Dendritic cell treated with granulocyte-macrophage colony-stimulating factor and Interleukin-4, amounts not matched to agents 40 ng/mL and 50 ng/mL, for 4 days (primary cell): ENCODE data around the gene AGXT2.

Experiments
- H3K27ac Mint-ChIP-seq: one replicate; pipeline ENCODE4 v1.8.0; 2022; ENCODE audit warnings: mild to moderate bottlenecking, mixed read lengths
- H3K27me3 Mint-ChIP-seq: one replicate; pipeline ENCODE4 v1.8.0; 2022; ENCODE audit warnings: mild to moderate bottlenecking, mixed read lengths
- H3K36me3 Mint-ChIP-seq: one replicate; pipeline ENCODE4 v1.8.0; 2022; ENCODE audit warnings: low read depth, mixed read lengths
- H3K4me1 Mint-ChIP-seq: one replicate; pipeline ENCODE4 v1.8.0; 2022; ENCODE audit warnings: low read depth, mixed read lengths
- H3K4me3 Mint-ChIP-seq: one replicate; pipeline ENCODE4 v1.8.0; 2022; ENCODE audit warnings: mild to moderate bottlenecking, moderate library complexity, mixed read lengths
- H3K9me3 Mint-ChIP-seq: one replicate; pipeline ENCODE4 v1.8.0; 2022; ENCODE audit warnings: mixed read lengths
- intact Hi-C: fragments of 100-400 bp; cut with micrococcal nuclease; formaldehyde crosslinking; loops from one replicate; pipeline ENCODE4 v1.15.0; 2022

The AGXT2 gene

DNA sequence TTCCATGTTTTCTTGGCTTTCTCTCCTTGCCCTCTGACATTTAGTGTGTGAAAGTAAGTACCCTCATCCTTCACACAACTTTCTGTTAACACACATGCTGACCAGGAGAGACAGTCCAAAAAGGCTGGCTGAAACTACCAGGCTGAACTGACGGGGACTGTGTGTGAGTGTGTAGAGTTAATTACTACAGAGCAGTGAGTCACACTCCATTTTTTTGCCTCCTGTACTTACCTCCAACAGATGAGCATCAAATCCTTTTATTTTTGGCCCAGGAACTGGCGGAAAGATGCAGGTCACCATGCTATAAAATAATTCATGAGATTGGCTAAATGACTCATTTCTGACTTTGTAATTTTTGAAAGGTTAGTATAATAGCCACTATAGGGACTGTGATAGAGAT lies 20.2 kb upstream of the AGXT2 start:
- intact Hi-C loops: no loop called here
- Mint-ChIP-seq H3K27ac (no peak overlapping the region), H3K9me3 (no peaks in the 10 kb centered on the region), H3K36me3 (peaks cover 5% of the 10 kb centered on the region), H3K27me3 (no peaks in the 10 kb centered on the region), H3K4me1 (peaks cover 14% of the 10 kb centered on the region), H3K4me3 (no peak overlapping the region)

DNA sequence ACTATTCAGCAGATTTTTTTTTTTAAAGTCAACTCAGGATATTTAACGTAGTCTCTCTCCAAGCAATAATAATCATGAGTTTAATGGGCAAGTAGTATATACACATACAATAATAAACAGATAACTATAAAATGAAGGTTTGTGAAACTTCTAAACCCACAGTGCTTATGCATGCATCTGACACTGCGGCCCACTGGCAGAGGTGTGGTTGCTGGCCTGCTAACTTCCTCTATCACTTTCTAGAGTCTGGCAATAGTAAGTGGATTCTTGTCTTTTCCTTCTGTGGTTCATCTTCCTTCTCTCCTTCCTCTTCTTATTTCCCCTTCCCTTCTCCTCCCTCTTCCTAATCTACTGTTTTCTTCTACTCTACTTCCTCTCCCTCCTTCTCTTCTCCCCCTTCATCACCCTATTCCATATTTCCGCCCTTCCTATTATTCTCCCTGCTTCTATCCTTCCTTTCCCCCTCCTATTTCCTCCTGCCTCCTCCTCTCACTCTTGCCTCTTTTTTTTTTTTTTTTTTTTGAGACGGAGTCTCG lies 18.6 kb upstream of the AGXT2 start:
- Mint-ChIP-seq H3K4me3 (no peak overlapping the region), H3K9me3 (no peaks in the 10 kb centered on the region), H3K27ac (no peak overlapping the region), H3K27me3 (no peaks in the 10 kb centered on the region), H3K4me1 (peaks cover 14% of the 10 kb centered on the region), H3K36me3 (peaks cover 5% of the 10 kb centered on the region)
- intact Hi-C loops: no loop called here

DNA sequence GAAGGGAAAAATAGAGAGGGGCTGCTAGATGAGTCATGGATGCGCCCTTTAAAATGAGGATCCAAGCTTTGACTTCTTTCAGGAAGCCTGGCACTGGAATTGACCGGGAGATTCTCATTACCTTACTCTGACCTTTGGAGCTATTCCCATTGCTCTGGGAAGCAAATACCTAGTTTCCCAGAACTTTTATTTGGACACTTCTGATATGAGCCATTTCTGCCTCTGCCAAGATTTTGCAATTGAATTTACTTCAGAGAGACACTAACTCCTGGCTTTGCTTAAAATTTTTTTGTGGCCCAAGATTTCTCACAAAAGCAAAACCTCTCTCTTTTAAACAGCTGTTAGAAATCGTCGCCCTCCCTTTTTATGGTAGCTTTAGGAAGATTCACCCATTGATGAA lies 15.7 kb upstream of the AGXT2 start:
- no peaks in the 10 kb centered on the region for H3K27me3 Mint-ChIP-seq
- H3K27ac Mint-ChIP-seq: no peak overlapping the region
- H3K4me1 Mint-ChIP-seq: peaks cover 14% of the 10 kb centered on the region
- H3K4me3 Mint-ChIP-seq: no peak overlapping the region
- H3K36me3 Mint-ChIP-seq: peaks cover 5% of the 10 kb centered on the region
- intact Hi-C loops: no loop called here
- no peaks in the 10 kb centered on the region for H3K9me3 Mint-ChIP-seq

DNA sequence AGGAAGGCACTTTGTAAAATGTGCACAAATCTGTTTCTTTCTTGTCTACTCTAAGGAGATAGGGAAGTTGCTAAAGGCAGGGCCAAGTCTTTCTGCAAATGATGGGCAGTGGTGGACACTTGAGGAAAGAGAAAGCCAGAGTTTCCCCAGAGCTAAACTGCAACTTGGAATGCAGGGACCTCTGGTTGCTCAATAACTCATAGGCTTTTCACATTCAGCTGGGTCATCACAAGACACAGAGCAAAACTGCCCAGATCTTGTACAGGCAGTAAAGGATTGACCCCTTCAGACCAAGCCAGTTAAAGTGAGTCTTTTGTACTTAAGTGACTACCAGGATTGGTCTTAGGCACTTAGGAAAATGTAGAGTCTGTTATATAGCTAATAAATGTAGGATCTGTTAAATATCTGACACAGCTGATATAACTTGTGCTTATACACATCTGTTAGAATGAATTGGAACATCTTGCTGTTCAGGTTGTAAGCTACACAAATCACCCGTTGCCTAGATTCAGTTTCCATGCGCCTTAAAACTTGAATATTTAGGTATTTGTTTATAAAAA lies 13.5 kb upstream of the AGXT2 start:
- H3K36me3 Mint-ChIP-seq: peaks cover 5% of the 10 kb centered on the region
- no peak overlapping the region for H3K27ac Mint-ChIP-seq
- H3K4me1 Mint-ChIP-seq: peaks cover 10% of the 10 kb centered on the region
- intact Hi-C loops: no loop called here
- H3K9me3 Mint-ChIP-seq: no peaks in the 10 kb centered on the region
- no peaks in the 10 kb centered on the region for H3K27me3 Mint-ChIP-seq
- no peak overlapping the region for H3K4me3 Mint-ChIP-seq

DNA sequence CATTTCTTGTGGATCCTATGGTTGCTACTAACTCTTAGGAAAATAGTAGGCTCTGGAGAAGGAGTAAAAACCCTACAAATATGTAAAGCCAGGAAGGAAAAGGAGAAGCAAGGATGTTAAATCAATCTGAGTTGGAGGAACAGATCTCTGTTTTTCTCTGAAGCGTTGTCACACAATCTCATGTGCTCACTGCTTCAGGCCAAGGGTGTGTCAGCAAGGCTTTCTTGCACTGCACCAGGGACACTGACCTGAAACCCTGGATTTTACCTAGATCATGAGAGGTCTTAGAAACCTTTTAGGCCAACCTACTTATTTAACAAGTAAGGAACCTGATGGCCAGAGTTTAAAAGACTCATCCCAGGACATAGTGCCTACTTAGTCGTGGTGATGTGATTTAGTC lies 12.5 kb upstream of the AGXT2 start:
- H3K27me3 Mint-ChIP-seq: no peaks in the 10 kb centered on the region
- no peaks in the 10 kb centered on the region for H3K9me3 Mint-ChIP-seq
- intact Hi-C loops: no loop called here
- peaks cover 5% of the 10 kb centered on the region for H3K36me3 Mint-ChIP-seq
- no peaks in the 10 kb centered on the region for H3K4me1 Mint-ChIP-seq
- H3K4me3 Mint-ChIP-seq: no peak overlapping the region
- no peak overlapping the region for H3K27ac Mint-ChIP-seq

DNA sequence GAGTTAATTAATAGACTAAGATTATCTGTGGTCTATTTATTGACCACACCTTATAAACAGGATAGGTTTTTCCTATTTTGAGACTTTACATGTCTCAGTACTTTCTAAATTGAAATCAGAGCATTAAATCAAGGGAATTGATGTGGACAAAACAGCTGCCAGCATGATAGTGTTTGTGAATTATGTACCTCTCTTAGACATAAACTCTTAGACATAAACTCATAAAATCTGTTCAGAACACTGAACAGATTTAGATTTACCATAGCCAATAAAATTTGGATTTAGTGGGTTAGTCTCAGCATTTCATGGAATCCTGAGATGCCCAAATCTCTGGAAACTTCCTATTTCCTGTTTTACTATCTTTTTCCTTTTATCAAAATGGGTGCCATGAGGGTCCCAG lies 11.5 kb upstream of the AGXT2 start:
- no peak overlapping the region for H3K27ac Mint-ChIP-seq
- no peaks in the 10 kb centered on the region for H3K9me3 Mint-ChIP-seq
- peaks cover 5% of the 10 kb centered on the region for H3K36me3 Mint-ChIP-seq
- no peaks in the 10 kb centered on the region for H3K4me1 Mint-ChIP-seq
- H3K4me3 Mint-ChIP-seq: no peak overlapping the region
- H3K27me3 Mint-ChIP-seq: no peaks in the 10 kb centered on the region
- intact Hi-C loops: no loop called here

DNA sequence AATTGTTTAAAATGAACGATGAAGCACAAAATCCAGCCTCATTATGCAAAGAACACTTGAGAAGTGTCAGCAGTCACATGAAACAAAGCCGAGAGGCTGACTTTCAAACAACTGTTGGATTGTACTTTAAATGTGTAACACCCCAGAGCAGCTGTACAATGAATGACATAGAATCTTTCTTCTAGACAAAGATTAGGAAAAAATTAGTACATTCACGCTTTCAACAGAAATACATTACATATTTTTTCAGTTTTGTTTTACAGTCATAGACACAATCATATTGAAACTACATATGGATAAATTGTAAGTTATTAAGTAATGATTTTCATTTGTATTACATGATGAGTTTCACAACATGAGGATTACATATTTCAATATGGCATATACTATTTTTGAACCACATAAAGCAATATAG lies 10.6 kb upstream of the AGXT2 start:
- H3K27me3 Mint-ChIP-seq: no peaks in the 10 kb centered on the region

DNA sequence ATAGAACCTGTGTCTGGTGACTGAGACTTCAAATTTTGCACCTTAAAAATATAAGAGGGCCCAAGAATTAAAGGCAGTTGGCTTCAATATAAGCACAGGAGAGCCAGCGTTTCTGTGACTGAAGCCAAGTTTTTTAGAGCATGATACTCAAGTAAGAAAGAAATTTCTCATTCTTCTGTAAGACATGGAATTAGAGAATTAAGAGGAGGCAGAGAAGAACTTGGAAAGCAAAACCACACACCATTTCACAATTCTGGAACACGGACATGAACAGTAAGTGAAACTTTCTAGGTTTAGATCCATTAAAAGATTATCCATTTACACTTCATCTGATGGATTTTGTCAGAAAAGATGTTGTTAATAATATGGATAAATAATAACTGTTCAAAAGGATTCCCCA lies 8.9 kb upstream of the AGXT2 start:
- intact Hi-C loops: no loop called here
- no peaks in the 10 kb centered on the region for H3K27me3 Mint-ChIP-seq
- no peak overlapping the region for H3K27ac Mint-ChIP-seq
- no peak overlapping the region for H3K4me3 Mint-ChIP-seq
- H3K4me1 Mint-ChIP-seq: no peaks in the 10 kb centered on the region
- no peaks in the 10 kb centered on the region for H3K36me3 Mint-ChIP-seq
- no peaks in the 10 kb centered on the region for H3K9me3 Mint-ChIP-seq

More for the DNA sequence above, 10.6 kb upstream of the AGXT2 start:
- no peaks in the 10 kb centered on the region for H3K4me1 Mint-ChIP-seq
- no peak overlapping the region for H3K27ac Mint-ChIP-seq
- no peaks in the 10 kb centered on the region for H3K9me3 Mint-ChIP-seq
- peaks cover under 1% of the 10 kb centered on the region for H3K36me3 Mint-ChIP-seq
- H3K4me3 Mint-ChIP-seq: no peak overlapping the region
- intact Hi-C loops: no loop called here

DNA sequence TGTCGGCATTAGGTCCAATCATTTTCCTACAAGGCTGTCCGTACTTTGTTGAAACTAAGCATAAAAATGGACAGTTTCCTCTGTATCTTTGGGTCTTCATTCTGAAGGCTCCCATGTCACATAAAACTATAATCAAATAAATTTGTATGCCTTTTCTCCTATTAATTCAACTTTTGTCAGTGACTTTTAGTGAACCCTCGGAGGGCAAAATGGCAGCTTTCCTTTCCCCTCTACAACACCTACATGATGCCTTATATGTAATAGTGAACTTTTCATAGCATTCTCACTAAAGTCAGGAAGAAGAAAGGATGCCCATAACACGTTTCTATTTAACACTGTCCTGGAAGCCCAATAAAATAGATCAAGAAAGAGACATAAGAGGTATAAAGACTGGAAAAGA lies 5.1 kb upstream of the AGXT2 start:
- H3K36me3 Mint-ChIP-seq: no peaks in the 10 kb centered on the region
- peaks cover 2% of the 10 kb centered on the region for H3K27me3 Mint-ChIP-seq
- intact Hi-C loops: no loop called here
- no peaks in the 10 kb centered on the region for H3K9me3 Mint-ChIP-seq
- H3K4me3 Mint-ChIP-seq: no peak overlapping the region
- no peak overlapping the region for H3K27ac Mint-ChIP-seq
- H3K4me1 Mint-ChIP-seq: no peaks in the 10 kb centered on the region

DNA sequence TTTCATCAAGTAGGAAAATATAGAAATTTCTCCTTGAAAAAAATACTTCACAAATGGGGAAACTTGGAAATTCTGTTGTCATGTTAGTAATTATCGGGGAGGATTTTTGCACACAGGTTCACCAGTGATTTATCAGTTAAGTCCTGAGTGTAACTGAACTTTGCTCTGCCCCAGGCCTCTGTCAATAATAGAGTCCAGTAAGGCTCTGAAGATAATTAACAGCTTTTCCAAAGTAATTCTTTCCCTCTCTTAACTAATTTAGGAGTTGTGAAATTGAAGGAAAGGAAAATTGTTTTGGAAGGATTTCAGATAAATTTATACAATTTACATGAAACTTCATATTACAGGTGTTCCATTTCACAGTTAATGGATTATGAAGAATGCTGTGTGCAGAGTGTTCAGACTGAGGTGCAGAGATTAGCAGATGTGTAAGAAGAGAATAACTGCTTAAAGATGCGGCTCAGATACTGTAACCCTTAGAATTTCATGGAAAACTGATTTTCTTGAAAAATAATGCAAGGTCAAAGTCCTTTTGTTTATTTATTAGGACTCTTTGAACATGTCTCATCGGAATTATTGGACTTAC lies 2.9 kb upstream of the AGXT2 start:
- intact Hi-C loops: no loop called here
- no peaks in the 10 kb centered on the region for H3K36me3 Mint-ChIP-seq
- peaks cover 3% of the 10 kb centered on the region for H3K27me3 Mint-ChIP-seq
- H3K4me1 Mint-ChIP-seq: no peaks in the 10 kb centered on the region
- H3K27ac Mint-ChIP-seq: no peak overlapping the region
- H3K4me3 Mint-ChIP-seq: no peak overlapping the region
- no peaks in the 10 kb centered on the region for H3K9me3 Mint-ChIP-seq

DNA sequence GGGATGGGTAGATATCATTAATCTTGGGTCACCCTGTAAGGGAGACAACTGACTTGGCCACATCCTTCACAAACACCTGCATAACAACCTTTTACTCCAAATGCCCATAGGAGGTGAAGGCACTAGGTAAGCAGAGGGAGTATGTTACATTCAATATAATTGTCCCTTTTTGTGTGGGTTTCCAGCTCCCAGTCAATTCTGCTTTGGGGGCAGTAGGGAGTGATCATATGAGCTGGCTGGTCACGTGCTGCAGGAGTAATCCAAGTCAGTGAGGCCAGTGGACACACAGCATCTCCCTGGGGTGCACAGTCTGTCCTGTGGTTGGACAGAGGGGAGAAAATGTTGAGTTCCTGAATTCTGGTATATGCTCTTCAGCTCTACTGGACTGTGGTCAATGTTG lies 1.2 kb upstream of the AGXT2 start:
- Mint-ChIP-seq H3K27ac (no peak overlapping the region), H3K9me3 (no peaks in the 10 kb centered on the region), H3K4me1 (no peaks in the 10 kb centered on the region), H3K27me3 (peaks cover 3% of the 10 kb centered on the region), H3K36me3 (no peaks in the 10 kb centered on the region), H3K4me3 (no peak overlapping the region)
- intact Hi-C loops: no loop called here

DNA sequence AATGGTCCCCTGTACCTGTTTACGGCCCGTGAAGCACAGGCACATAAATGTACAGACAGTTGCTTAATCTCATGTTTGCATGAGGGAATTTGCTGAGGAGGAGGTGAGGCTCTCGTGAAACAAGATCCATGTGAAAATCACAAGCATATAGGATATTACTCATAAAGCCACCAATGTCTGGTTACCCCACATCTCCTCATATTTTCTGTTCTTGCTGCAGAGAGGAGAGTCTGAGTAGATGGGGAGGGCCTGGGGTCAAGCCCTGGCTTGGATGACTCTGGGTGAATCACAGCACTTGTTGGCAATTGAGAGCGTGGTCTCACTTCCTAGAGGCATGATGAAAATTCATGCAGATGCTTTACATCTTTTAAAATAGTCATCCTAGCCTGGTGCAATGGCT lies 975 bp downstream of the AGXT2 start:
- no peaks in the 10 kb centered on the region for H3K9me3 Mint-ChIP-seq
- H3K4me3 Mint-ChIP-seq: no peak overlapping the region
- no peaks in the 10 kb centered on the region for H3K36me3 Mint-ChIP-seq
- H3K4me1 Mint-ChIP-seq: no peaks in the 10 kb centered on the region
- H3K27me3 Mint-ChIP-seq: peaks cover 4% of the 10 kb centered on the region
- intact Hi-C loops: no loop called here
- H3K27ac Mint-ChIP-seq: no peak overlapping the region

DNA sequence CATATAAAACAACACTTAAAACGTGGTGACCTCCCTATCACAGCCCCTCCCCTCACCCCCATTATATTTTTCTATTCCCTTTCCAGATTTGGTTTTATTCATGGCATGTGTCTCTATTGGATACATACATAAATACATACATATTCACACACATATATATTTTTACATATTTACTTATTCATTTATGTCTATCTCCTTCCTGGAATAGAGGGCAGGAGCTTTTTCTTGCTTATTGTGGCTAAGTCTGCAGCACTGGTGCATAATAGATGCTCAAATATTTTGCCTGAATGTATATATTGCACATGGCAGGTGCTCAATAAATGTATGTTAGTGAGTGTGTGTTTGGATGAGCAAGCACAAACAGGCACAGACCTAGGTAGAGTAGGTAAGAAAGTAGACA lies 2.5 kb downstream of the AGXT2 start:
- Mint-ChIP-seq H3K36me3 (no peaks in the 10 kb centered on the region), H3K4me3 (no peak overlapping the region), H3K27me3 (peaks cover 7% of the 10 kb centered on the region), H3K9me3 (no peaks in the 10 kb centered on the region), H3K27ac (no peak overlapping the region), H3K4me1 (no peaks in the 10 kb centered on the region)
- intact Hi-C loops: no loop called here

DNA sequence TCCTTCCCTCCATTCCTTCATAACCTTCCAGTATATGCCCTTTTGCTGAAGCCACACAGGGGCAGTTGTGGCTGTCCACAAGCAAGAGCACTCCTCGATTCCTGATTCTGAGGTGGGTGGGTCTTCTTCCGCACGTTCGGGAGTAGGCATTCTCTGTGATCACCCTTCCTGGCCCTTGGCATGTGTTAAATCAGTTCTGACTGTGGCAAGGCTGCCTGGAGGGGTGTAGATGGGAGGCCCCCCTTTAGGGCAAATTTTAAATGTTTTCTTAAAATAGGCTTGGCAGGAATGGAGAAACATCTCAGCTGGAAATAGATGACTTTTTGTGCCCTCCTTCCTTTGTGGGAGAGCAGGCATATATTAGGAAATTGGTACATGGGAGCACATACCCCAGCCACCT lies 3.1 kb downstream of the AGXT2 start:
- Mint-ChIP-seq H3K36me3 (no peaks in the 10 kb centered on the region), H3K9me3 (no peaks in the 10 kb centered on the region), H3K27me3 (peaks cover 9% of the 10 kb centered on the region), H3K4me1 (no peaks in the 10 kb centered on the region), H3K4me3 (no peak overlapping the region), H3K27ac (no peak overlapping the region)
- intact Hi-C loops: no loop called here

DNA sequence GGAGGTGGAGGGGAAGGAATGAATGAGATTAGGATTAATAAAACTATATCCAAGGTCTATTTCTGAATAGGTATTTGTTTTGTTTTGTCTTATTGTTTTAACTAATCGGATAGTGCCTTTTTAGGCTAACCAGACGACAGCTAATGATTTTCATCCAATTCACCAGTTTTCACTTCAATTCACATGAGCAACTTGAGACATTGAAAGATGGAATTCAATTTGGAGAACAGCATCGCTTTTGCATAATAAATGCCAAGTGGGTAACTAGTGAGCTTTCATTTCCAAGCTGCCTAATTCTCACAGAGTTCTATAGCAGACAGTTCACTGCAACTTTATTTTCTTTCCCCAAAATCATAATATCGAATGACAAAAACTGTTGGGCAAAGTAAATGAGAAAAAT lies 5.0 kb downstream of the AGXT2 start:
- H3K36me3 Mint-ChIP-seq: no peaks in the 10 kb centered on the region
- H3K4me1 Mint-ChIP-seq: no peaks in the 10 kb centered on the region
- peaks cover 15% of the 10 kb centered on the region for H3K27me3 Mint-ChIP-seq
- no peaks in the 10 kb centered on the region for H3K9me3 Mint-ChIP-seq
- H3K27ac Mint-ChIP-seq: no peak overlapping the region
- intact Hi-C loops: no loop called here
- no peak overlapping the region for H3K4me3 Mint-ChIP-seq
